CD4-positive, alpha-beta T cell treated with Interleukin-17A for 1 hour (primary cell): ENCODE results near the gene GAB2.
A peak's percentile ranks its signal among the peaks of the same experiment; 100 is the strongest.
"Not testable (repeated sequence)": the region's sequence is repeated elsewhere in the genome, so short reads cannot be mapped to it uniquely, and the experiment has no call there.

Experiments used
- DNase-seq: peaks from one replicate; pipeline ENCODE4 v3.0.0-alpha.2; 2020

GAB2 gene

DNA sequence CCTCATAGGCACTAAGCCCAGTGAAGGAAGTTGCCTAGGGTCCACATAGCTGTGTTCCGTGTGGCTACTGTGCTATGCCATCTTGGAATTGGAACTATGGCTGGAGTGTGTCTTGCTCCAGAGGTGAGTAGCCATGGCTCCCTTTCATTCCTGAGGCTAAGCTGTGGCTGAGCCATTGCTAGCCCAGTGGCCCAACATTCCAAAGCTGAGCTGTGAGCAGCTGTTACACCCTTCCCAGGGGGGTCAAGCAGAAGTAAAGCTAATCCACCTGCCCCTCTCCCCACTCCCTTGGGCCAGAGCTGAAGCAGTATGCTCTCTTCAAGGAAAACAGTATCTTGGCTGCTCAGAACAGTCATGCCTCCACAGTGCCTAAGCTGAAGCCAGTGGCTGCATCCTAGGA lies 177.8 kb downstream of the GAB2 start:
- no peak for DNase-seq

DNA sequence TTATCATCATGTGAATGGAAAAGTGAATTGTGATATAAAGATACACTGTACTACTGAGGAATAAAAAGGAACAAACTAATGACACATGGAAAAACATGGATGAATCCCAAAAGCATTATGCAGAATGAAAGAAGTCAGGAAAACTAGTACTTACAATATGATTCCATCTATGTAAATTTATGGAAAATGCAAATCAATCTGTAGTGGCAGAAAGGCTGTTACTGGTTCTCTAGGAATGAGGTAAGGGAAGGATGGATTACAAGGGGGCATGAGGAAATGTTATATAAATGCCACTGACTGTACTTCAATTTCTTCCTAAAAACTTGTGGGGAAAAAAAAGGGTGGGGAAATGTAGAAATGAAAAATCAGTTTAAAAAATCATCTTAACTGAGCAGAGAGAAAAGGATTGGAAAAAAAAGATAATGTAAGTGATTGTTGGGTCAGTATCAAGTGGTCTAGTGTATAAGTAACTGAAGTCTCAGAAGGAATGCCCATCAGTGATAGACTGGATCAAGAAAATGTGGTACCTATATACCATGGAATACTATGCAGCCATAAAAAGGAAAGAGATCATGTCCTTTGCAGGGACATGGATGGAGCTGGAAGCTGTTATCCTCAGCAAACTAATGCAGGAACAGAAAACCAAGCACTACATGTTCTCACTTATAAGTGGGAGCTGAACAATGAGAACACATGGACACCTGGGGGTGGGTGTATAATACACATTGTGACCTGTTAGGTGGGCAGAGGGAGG lies 180.2 kb downstream of the GAB2 start:
- DNase-seq: no peak

GRCh38 chr11:78234006-78234405 lies 183.6 kb downstream of the GAB2 start:
- DNase-seq: no peak

DNA sequence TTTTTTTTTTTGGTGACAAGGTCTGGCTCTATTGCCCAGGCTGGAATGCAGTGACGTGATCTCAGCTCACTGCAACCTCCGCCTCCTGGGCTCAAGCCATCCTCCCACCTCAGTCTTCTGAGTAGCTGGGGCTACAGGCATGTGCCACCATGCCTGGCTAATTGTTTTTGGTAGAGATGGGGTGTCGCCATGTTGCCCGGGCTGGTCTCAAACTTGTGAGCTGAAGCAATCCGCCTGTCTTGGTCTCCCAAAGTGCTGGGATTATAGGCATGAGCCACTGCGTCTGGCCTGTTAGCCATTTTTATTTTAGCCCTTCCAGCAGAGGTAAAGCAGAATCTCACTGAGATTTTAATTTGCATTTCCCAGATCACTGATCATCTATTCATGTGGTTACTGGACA lies 184.6 kb downstream of the GAB2 start:
- DNase-seq: not testable (repeated sequence)

DNA sequence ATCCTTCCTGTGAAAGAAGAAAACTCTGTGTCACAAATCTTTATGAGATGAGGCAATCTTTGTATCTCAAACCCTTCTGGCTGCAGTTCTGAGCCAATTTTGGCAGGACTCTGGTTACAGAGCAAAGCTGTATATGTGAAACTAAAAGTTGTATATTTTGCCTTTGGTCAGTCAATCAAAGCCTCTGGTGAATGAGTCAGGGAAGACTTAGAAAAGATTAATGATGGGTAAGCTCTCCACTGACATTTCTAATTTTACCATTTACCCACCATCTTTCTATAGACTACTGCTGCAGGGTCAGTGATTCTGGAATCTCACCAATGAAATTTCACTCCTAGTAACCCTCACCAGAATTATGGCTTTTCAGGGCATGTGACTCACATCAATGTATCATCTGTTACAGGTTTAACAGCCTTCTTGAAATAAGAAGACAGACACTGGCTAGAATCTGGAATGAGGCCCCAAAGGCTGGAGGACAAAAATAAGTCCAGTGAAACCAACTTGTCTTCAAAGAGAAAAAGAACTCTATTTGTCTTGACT lies 185.6 kb downstream of the GAB2 start:
- DNase-seq: no peak

DNA sequence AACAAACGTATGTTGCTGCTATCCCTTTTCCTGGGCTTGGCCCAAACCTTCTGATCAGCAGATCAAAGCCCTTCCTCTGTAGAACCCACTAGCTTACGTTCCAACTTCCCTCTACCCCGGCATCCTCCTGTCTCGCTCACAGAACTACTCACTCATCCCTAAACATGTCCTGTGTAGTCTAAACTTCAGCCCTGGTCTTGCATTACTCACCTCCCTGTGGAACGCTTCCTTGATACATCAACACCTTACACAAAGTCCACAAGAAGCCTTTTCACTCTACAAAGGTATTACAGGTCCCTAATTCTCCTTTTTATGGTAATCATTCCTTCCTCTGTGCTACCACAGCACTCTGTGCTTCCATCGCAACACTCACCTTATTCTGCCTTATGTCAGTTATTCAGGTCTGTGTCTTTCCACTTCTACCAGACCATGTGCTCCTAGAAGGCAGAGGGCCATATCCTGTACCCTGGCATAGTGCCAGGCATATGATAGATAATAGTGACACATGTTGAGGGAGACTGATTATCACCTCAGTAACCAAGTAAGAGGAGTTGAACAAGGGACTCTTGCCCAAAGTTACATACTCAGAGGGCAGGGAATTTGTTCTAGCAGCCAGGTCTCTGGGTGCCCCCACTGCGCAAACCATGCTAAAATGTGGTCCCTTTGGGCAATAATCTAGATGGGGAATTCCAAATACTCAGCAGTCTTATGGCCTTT lies 187.3 kb downstream of the GAB2 start:
- DNase-seq: no peak

DNA sequence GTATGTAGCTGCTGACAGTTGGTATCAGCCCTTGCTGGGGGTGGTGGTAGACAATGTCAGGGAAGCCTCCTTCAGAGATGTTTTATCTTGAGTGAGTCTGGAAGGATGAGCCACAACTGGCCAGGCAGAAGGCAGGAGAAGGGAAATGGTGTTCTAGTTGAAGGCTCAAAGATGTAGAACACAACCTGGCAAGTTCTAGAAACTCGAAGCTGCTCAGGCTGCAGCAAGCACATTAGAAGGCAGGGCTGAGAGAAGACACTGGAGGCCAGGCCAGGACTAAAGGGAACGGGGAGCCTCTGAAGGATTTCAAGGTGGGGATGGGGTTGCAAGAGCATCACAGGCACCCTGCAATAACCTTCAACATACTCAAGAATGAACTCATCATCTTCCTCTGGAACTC lies 188.5 kb downstream of the GAB2 start:
- DNase-seq: no peak

DNA sequence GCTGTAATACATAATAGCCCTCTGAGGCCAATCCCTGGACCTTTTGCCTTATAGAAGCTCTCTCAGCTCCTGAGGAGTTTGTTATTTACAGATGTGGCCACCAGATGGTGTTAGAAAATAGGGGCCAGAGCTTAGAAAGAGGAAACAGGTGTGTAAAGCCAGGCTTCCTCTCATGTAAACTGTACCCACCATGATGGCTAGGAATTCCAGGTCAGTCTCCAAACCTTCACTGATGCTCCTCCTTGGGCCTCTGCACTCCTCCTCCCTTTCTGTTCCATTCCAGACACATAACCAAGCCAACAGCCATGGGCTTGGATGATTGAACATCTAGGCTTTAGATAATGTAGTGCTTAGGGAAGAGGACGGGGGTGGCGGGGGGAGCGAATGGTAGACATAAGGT lies 189.2 kb downstream of the GAB2 start:
- peak; percentile 41 for DNase-seq

- no peak for DNase-seq
Measured at GRCh38 chr11:78227921-78228320, 189.7 kb downstream of the GAB2 start.

DNA sequence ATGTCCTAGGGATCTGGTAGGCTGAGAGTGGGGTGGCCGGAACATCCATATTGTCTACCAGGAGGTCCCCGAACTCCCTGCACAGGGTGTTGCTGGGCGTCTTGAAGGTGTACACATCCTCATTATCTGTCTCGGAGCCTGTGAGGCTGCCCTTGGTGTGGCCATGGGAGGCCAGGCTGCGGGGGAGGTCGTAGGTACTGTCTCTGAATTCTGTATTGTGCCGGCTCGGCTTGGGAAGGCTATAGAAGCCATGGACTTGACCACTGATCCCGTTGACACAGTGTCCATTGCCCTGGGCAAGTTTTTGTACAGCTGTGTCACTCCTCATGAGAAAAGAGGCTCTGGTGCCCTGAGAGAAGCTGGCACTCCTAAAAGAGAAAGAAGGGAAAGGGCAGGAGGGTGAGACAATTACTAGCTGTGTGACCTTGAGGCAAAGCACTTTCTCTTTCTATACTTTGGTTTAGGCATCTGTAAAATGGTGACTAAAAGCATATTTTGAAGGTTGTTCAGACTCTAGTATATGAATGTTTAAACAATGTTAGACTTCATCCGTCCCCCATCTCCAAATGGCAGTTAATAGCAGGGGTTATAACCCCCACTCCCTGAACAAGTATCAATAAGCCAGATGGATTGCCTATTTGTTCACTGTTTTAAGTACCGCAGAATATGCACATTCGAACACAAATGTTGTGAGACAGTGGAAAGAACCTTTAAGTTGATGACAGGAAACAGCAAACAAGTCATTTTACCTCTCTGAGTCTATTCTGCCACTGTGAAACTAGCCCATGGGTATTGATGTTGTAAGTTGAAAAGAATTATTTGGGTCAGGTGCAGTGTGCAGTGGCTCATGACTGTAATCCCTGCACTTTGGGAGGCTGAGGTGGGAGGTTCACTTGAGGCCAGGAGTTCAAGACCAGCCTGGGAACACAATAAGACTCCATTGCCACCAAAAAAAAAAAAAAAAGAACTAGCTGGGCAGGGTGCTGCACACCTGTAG lies 190.6 kb downstream of the GAB2 start:
- no peak for DNase-seq

- DNase-seq: no peak
Measured at GRCh38 chr11:78224906-78225420, 192.7 kb downstream of the GAB2 start.

GRCh38 chr11:78224506-78224905 lies 193.1 kb downstream of the GAB2 start:
- no peak for DNase-seq

DNA sequence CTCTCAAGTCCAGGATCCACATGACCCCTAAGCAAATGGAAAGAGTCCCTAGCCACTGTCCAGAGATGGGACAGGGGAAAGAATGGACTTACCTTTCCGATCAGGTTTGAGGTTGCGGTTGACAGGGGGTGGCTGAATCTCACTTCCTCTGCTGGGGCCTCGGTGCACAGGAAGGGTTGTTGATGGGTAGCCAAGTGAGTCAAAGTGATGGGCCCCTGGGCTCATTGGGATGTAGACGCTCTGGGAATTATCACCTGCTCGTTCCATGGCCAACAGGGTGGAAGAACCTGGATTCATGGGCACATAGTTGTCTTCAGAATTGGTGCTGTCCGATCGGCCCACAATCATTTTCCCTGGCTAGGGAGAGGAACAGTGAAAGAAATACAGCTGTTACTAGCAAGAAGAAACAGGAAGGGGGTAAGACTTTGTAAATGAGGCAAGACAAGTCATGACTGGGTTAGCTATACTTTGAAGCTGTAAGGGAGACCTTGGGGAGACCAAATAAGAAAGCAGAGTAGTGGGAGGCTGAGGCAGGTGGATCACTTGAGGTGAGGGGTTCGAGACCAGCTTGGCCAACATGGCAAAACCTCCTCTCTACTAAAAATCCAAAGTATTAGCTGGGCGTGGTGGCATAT lies 194.2 kb downstream of the GAB2 start:
- DNase-seq: no peak

DNA sequence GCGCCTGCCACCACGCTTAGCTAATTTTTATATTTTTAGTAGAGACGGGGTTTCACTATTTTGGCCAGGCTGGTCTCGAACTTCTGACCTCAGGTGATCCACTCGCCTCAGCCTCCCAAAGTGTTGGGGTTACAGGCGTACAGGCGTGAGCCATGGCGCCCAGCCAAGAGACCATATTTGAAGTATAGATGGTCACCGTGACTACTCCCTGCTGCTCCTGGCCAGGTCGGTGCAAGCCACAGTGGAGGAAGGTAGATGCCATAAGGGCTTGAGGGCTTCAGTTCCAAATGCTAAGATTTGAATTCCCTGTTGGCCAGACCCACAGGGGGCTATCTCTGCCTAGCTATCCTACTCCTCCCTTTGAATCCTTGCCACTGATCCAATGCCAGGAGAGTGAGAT lies 194.9 kb downstream of the GAB2 start:
- DNase-seq: not testable (repeated sequence)

DNA sequence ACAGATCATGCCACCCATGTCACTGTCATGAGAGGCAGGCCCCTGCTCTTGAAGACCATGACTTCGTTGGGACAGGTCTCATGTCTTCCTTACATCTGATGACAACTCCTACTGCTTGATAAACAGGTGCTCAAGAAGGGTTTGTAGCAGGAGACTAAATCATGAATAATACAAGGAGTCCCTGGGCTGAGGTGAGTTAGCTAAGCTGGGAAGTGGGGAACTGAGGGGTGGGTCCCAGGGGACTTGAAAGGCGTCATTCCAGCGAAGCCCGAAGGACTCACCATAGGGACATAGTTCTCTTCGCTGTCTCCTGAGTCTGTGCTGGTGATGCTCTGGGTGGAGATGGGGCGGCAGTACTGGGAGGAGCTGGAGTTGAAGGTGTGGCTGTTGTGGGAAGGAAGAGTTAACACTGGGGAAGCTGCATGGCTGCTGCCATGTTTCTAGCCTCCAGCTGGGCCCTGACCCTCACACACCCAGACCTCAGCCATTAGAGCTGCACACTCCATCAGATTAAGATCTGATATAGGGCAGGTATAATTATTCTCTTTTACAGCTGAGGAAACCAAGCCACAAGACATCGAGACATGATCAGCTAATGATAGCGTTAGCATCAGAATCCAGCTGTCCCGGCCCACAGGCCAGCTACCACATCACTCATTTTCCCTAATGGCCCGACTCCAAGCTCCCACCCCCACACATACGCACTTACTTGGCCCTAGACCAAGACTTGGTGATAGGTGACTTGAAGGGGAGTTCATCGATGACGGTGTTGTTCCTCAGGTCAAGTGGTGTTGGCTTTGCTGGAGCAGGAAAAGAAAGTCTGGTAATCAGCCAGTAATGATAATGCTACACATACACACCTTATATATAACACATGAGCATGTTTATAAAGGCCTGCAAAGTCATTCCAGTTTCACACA lies 196.0 kb downstream of the GAB2 start:
- no peak for DNase-seq

- no peak for DNase-seq
Measured at GRCh38 chr11:78220218-78221157, 197.1 kb downstream of the GAB2 start.

DNA sequence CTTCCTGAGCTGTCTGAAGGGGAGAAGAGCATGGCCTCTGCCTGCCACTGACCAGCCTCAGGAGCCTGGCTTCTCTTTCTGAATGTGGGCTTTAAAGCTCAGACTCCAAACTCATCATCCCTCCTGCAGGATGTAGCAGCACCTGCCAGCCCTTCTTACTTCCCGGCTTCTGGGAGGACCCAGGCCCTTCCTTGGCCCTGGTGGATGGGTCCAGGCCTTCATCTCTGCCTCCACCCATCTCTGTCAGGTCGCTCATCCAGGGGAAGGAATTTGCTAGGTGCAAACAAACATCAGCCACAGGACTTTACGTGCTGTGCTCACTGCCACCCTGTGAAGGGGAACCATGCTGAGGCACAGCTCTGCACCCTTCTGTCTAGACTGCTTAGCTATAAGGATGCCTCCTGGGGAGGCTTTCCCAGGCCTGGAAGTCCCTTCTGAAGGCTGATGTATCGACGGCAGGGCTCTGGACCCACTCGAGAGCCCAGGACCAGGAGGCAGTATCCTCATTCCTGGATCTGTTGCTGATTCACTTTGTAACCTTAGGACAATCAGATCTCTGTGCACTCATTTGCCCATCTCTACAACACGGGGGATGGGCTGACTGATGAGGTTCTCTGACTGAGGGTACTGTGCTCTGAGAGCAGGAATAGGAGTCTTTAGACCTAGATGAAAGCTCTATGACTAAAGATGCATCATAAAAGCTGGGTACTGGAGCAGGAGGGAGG lies 198.0 kb downstream of the GAB2 start:
- no peak for DNase-seq

- DNase-seq: no peak
Measured at GRCh38 chr11:78218707-78219492, 198.7 kb downstream of the GAB2 start.
